HG03457 (cell line): Measurements from ENCODE around the gene RTCB.
"Not testable (repeated sequence)": the region's sequence is repeated elsewhere in the genome, so short reads cannot be mapped to it uniquely, and the experiment has no call there.

Experiments
- ATAC-seq: cut with Tn5 transposase; IDR thresholded peaks from one replicate; pipeline ENCODE4 v1.9.1; 2021; ENCODE audit warnings: moderate number of reproducible peaks; ENCODE audit not compliant: unreplicated experiment

RTCB gene

DNA sequence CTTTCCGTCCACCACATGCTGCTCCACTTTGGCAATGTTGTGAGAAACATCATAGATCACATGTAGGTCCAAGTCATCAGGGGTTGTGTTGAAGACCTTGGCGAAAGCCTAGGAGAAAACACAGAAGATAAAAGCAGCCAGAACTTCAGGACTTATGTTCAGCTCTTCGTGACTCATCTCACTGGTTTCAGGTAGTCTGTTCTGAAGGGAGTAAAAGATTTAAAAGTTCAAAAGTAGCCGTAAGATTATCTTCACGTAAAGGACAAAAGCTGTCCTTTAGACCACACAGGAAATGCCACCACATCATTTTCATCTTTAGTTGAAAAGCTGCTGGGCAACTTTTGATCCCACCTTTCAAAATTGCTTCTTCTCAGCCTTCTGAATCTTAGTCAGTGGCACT lies 16.9 kb downstream of the RTCB start:
- ATAC-seq = no peak

DNA sequence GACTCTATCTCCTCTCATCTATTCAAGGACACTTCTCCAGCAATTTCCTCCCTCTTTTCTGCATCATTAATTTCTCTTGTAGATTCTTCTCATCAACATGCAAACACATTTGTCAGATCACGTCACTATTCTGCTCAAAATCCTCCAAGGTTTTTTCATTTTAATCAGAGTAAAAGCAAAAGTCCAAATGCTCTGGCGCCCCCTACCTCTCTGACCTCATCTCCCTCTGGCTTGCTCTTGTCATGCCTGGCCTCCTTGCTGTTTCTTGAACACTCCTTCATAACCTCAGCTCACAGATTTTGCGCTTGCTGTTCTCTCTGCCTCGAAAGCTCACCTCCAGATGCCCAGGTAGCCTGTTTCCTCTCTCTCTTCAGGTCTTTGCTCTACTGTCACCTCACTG lies 22.4 kb downstream of the RTCB start:
- no peak for ATAC-seq

DNA sequence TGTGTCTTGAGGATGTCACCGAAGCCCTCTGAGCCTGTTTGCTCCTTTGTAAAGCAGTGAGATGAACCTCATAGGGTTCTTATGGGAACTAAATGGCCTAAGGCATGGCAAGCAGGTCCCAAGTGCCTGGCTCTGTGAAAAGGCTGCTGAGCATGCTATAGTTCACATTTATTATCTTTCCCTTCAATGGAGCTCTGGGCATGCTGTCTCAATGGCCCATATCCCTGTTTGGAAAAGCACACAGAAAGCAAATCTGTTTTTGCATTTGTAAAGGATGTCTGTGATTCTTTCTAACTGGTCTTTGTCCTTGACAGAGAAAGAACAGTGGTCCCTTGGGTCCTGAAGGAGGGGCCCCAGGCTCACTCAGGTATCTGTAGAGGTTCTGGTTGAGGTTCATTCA lies 26.4 kb downstream of the RTCB start:
- ATAC-seq = no peak

DNA sequence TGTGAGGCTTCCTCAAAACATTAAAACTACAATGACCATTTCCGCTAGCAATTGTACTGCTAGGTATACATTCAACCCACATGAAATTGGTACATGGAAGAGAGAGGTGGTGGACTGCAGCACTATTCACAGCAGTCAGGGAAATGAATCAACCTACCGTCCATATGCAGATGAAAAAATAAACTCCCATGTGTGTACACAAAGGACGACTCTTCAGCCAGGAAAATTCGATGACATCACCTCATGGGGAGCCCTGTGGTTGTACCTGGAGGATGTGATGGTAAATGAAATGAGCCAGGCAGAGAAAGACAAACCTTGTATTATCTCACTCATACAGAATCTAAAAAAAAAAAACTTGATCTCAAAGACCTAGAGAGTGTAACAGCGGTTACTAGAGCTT lies 31.1 kb downstream of the RTCB start:
- no peak for ATAC-seq

DNA sequence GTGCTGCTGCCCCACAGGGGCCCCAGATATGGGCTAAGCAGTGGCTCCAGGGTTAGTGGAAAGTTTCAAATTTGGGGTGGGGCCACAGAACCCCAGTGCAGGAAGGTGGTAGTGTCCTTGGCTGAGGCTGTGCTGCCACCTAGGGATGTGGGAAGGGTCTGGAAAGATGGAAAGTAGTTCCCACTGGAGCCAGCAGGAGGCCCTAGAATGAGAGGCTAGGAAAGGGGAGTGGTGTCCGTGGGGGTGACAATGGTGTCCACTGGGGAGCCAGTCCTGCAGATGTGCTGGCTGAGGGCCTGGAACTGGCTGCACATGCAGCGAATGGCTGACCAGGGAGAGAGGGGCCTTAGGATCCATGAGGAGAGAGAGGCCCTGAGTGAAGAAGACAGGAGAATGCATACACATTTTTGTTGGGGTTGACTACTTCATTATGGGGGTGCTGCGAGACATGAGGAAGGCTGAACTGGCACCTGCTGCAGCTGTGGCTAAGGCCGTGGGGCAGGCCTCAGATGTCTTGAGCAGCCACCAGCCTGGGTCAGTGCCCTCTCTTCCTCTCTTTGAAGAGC lies 33.3 kb downstream of the RTCB start:
- no peak for ATAC-seq

DNA sequence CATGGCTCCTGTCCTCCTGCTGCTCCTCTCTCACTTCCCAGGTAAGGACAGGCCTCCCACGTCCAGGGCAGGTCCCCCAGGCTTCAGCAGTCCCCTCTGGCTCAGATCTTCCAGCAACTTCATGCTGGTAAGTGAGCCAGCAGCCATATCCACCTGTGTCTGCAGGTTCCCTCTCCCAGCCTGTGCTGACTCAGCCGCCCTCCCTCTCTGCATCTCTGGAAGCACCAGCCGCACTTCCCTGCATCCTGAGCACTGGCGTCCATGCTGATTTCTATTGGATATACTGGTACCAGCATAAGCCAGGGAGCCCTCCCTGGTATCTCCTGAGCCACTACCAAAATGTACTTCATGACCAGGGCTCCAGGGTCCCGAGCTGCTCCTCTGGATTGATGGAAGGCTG lies 35.4 kb downstream of the RTCB start:
- no peak for ATAC-seq

DNA sequence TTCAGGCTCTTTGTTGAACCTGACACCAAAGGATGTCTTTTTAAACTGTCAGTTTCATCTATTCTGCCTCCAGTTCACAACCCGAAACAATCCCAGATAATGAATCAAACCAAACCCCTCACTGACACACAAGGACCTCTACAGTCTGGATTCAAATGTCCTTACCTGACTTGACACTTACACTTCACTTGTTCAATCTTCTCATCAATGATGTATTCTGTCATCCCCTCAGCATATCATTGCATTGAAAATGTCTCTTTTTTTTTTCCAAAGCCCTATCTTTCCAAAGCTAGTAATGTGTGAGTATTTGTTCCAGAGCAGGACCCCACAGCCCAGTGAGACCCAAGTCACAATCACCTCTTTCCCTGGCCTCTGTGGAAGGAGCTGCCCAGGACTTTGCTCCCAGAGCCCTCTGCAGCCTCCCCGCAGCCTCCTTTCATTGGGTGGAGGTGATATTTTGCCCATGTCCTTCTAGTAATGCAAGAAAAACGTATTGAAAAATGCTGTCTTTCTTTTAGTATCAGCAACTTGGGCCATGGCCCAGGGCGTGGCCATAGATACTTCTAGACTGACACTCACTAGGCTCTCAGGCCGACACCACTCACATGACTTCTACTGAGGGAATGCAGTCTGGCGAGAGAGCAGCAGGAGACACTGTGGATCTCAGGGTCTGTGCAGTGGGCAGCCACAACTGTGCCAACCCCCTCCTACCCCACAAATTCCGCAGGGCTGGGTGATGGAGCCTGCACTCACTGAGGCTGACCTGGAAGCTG lies 36.2 kb downstream of the RTCB start:
- no peak for ATAC-seq

DNA sequence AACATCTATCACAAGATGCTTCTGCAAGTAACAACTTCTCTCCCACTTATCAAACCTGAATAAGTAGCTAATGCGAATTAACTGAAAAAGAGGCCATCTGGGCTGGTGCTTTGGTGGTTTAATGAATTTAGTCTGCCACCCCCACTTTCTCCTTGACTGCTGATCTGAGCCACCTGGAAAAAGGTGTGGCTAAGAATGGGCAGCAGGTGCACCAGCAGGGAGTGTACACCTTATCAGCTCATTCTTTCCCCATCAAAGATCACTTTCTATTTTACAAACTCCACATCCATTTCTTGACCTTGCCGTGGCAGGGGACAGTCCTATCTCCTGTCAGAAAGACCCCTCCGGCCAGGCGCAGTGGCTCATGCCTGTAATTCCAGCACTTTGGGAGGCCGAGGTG lies 47.8 kb downstream of the RTCB start:
- ATAC-seq = no peak

DNA sequence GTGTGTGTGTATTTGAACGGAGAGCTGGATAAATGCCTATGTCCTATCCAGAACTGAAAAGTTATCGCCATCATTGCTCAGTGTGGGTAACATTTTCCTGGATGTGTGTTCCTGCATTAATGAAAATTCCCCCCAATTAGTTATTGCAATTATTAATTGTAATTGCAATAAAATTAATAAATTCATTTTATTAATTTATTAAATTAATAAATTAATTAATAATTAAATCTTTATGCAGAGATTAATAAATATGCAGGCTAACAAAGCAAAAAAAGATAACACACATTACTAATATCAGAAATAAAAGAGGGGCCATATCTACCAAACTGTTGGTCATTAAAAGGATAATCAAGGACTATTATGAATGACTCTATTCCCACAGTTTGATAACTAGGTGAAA lies 50.8 kb downstream of the RTCB start:
- no peak for ATAC-seq

DNA sequence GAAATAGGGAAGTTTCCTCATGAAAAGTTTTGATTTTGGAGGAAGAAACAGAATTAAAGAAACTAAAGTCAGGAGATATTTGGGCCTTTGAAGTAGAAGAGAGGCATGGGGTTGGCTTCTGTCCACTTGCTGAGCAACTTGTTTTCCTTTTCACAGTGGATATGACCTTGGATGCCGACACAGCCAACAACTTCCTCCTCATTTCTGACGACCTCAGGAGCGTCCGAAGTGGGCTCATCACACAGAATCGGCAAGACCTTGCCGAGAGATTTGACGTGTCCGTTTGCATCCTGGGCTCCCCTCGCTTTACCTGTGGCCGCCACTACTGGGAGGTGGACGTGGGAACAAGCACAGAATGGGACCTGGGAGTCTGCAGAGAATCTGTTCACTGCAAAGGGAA lies 52.0 kb downstream of the RTCB start:
- not testable (repeated sequence) for ATAC-seq

DNA sequence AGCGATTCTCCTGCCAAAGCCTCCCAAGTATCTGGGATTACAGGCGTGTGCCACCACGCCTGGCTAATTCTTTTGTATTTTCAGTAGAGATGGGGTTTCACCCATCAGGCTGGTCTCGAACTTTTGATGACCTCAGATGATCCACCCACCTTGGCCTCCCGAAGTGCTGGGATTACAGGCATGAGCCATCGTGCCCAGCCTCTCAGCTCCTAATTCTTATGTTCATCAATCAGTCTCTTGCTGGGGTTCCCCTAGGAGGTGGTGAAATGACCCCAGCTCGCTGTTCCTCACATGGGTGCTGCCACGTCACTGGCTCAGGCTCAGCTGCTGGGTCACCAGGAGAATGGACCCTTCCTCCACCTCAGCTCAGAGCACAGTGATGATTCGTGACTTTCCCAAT lies 54.5 kb downstream of the RTCB start, which contains the start of gene RFPL3:
Gene RFPL3, plus strand, starts transcription at position 301 of the 400 bp plus-strand sequence. CDS start 205 bp downstream, outside the sequence.
- not testable (repeated sequence) for ATAC-seq

DNA sequence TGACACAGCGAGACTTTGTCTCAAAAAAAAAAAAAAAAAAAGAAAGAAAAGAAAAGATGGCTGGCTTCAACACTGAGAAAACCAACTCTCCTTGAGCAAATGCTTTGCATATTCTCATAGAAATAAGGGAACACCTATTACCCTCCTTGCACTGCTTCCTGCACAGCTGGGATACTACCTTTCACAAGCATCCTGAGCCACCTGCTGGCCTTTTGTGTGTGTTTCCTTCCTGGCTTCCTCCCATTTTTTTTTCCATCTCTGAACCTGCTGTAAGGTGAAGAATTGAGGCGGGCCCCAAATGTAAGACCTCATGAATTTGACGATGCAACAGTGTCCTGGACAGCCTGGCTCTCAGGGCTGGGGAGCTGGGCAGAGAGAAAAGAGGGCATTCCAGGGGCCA lies 56.3 kb downstream of the RTCB start:
- no peak for ATAC-seq

DNA sequence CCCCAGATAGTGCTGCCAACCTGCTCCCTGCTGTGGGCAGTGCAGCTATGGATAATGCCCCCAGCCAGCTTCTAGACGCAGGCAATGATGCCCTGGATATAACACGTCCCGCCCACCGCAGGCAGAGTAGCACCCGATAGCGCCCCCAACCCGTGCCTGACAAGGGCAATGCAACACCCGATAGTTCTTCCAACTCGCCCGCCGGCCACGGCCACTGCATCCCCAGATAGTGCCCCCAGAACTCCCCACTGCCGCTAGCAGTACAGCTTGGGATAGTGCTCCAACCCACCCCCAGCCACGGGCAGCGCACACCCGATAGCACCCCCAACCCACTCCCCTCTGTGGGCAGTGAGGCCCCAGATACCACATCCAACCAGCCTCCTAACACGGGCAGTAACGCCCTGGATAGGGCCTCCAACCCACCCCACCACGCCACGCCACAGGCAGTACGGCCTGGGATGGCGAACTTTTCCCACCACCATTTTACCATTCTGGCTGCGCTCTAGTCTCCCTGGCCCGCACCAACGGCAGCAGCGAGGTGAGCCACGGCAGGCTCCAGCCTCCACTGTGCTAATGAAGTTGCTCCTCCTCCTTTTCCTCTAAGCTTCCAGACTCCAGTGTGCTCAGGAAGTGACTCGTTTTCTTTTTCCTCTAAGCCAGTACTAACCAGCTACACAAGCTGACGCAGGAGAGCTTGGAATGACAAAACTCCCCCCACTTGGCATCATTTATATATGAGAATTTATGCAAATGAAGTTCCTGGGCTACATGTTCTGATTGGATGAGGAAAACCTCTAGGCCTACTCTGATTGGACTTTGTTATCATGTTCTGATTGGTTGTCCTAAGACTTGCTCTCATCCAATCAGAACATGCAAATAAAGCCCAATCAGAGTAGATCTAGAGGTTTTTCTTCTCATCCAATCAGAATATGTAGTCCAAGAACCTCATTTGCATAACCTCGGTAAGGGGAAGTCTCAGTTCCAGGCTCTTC lies 57.4 kb downstream of the RTCB start:
- ATAC-seq = no peak

DNA sequence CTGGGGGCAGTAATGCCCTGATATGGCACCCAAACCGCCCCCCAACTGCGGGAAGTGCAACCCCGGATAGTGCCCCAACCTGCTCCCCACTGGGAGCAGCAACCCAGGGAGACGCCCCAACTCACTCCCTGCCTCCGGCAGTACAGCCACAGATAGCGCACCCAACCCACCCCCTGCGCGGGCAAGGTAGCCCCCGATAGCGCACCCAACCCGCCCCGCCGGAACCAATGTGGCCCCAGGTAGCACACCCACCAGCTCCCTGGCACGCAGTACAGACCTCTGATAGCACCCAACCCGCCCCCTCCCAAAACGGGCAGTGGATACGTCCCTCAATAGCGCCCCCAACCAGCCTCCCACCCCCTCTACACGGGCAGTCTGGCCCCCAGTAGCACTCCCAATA lies 58.2 kb downstream of the RTCB start:
- no peak for ATAC-seq

DNA sequence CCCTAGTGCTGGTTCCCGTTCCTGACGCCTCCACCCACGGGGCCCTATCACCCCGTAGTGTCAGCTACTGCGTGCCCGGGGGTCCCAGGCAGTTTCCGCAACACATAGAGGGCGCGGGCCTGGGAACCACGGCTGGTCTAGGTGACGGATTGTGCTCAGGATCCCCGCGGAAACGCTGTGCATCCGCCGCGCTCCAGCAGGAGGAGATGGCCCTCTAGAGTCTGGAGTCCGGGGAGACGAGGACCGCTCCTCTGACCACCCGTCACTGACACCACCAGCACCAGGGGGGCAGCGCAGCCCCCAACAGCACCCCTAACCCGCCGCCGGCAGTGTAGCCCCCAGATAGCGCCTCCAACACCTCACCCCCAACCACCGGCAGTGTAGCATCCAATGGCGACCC lies 58.8 kb downstream of the RTCB start:
- ATAC-seq = no peak

DNA sequence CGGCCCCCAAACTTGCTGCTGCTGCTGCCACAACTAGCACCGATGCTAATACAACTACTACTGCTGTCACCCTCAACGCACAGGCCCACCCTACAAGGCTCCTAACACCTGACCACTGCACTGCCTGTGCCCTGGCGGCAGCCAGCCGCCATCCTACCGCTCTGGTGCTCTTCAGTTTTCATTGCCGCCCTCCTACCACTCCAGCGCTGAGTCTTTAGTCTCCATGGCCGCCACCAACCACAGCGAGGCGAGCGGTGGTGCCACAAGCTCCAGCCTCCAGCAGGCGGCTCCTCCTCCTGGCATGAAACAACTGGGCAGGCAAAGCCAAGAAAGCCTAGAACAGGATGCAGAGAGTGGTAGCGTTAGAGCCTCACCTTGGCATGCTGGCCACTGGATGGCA lies 59.4 kb downstream of the RTCB start:
- no peak for ATAC-seq

DNA sequence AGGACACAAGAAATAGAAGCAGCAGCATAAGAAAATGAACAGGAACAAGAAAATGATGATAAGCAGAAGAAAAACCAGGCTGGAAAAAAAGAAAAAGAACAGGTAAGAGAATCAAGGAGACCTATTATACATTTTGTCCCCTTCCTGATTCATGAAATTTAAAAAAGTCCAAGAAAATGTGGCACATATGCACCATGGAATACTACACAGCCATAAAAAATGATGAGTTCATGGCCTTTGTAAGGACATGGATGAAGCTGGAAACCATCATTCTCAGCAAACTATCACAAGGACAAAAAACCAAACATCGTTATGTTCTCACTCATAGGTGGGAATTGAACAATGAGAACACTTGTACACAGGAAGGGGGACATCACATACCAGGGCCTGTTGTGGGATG lies 60.2 kb downstream of the RTCB start:
- not testable (repeated sequence) for ATAC-seq

DNA sequence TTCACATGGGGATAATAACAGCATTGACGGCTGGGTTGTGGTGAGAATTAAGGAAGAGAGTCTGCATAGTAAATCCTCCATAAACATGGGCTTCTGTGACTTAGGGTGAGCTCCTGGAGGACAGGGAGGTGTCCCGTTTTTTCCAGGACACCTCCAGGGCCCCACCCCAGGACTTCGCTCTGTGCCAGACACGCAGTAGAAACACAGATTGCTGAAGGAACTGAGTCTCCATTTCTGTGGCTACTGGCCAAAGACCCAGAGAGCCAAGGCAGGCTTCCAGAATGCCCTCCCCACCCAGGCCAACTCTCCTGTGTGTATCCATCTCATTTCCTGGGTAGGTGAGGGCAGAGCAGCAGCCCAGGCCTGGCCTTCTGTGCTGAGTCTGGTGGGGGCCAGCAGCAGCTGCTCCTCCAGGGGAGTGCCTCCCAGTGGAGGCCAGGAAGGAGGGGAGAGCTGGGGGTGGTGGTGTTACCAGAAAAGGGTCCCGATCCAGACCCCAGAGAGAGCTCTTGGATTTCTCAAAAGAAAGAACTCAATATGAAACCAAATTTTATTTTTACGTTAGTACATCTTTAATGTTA lies 63.9 kb downstream of the RTCB start:
- no peak for ATAC-seq

DNA sequence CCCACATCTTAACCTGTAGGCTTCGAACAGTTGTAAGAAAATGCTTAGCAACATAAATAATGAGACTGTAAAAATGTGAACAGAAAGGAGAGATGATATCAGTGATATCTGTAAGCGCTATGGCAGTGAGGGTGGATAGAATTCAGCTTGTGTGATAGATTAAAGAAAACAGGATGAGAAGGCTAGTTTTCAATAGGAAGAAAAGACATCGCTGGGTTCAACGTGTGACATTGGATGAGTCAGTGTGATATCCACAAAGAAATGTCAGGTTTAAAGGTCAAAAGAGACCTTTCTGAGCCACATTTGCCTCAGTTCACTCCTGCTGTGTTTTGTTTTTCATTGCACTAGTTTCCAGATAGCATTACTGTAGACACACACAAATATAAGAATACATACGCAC lies 68.1 kb downstream of the RTCB start:
- ATAC-seq = no peak

DNA sequence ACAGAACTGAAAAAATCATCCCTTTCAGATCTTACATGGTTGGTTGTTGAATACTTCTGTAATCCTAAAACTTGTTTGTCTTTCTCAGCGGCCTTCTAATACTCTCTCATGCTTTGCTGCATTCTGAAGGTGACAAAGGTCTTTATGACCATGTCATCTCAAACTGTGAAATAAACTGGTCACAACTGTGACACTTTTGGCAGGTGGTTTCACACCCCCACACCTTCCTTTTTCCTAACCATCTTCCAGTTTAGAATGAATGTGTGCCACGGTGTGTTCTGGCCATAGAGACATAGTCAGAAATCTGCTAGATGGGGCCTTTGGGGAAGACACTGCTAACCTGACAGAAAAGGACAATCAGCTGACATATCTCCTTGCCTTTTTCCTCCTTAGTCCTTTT lies 69.1 kb downstream of the RTCB start:
- ATAC-seq = no peak

DNA sequence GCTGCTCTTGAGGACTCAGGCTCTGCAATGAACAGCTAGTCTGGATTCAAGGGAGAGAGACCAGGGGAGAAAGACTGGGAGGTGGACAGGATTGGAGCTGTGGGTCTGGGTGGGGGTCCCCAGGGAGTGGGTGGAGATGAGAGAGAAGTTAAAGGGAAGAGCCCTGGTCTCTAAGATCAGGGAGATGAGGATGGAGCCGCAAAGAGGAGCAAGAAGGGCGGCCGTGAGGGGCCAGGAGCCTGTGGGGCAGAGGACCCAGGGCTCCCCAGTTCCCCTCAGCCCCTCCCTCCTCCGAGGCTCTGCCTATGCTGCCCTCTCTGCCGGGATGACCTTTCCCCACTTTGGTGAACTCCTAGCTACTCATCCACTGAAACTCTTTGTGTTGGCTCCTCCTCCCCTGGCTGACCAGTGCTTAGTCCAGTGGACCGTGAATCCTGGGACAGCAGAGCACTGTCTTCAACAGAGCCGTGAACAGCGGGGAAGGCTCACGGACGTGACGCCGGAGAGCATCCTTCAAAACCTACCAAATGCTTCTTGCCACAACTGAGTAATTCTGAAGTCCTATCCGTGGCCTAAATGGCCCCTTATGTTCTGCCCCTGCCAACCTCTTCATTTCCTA lies 70.8 kb downstream of the RTCB start:
- no peak for ATAC-seq
